Activated B cell treated with CpG ODN at 0.5 μM for 24 hours (primary cell): ENCODE results near the gene TMEFF2. TPM values are rescaled to one million over a fixed set of nuclear protein-coding genes. Genes with fewer than 3 reads are reported as not detected.

ENCODE experiments used
- ATAC-seq: fragments of 200-7000 bp; cut with Tn5 transposase; one replicate; pipeline ENCODE4 v1.10.0; 2021; ENCODE audit warnings: low read depth, mild to moderate bottlenecking, moderate library complexity
- CTCF ChIA-PET: fragments of 350-600 bp; sonication (Branson Sonifier 250); formaldehyde crosslinking; loops from one replicate; lab custom pipeline; 2021; ENCODE audit warnings: antibody characterized with exemption; lab: Charles Lee
- POLR2A ChIA-PET: fragments of 350-600 bp; sonication (Branson Sonifier 250); formaldehyde crosslinking; loops from one replicate; lab custom pipeline; 2021; ENCODE audit warnings: antibody characterized with exemption; lab: Charles Lee
- DNase-seq: peaks from one replicate; pipeline ENCODE4 v3.0.0; 2022
- H3K27ac Mint-ChIP-seq: one replicate; pipeline ENCODE4 v1.8.0; 2020; ENCODE audit warnings: mixed read lengths
- H3K27me3 Mint-ChIP-seq: one replicate; pipeline ENCODE4 v1.8.0; 2021; ENCODE audit warnings: mixed read lengths
- H3K36me3 Mint-ChIP-seq: one replicate; pipeline ENCODE4 v1.8.0; 2021; ENCODE audit warnings: low read depth, mixed read lengths
- H3K4me1 Mint-ChIP-seq: one replicate; pipeline ENCODE4 v1.8.0; 2021; ENCODE audit warnings: mixed read lengths
- H3K4me3 Mint-ChIP-seq: one replicate; pipeline ENCODE4 v1.8.0; 2020; ENCODE audit warnings: mild to moderate bottlenecking, mixed read lengths
- H3K9me3 Mint-ChIP-seq: one replicate; pipeline ENCODE4 v1.8.0; 2020; ENCODE audit warnings: mixed read lengths
- intact Hi-C: fragments of 100-400 bp; cut with micrococcal nuclease; formaldehyde crosslinking; loops from one replicate; pipeline ENCODE4 v1.15.1; 2024
- total RNA-seq: library from RNA; stranded (reverse); gene quantifications from 2 replicates; pipeline ENCODE4 v1.2.3, GENCODE V29; 2022
- TF ChIP-seq, protein P1 (sequence below): fragments of 200-600 bp; IDR thresholded peaks from one replicate; pipeline ENCODE4 v1.8.0; 2022; ENCODE audit warnings: antibody characterized with exemption, mild to moderate bottlenecking

TMEFF2 gene
- total RNA-seq, 1 donor from 2014 or later = not detected

DNA sequence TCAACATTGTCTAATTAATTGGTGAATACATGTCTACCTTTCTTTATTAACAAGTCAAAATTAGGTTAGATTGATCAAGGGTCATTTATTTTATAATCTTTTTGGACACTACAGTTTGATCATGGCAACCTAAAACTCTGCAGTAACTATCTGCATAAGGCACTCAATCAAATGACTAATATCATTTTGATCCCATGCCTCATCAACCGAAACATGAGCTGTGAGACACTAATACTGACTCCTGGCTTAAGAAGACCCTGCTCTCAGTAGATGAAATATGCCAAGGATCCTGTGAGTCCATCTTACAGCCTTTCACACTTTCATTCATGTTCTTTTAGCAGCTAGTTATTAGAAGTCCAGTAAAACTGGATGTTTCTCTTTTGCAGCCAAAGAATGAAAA, 178.5 kb downstream of the TMEFF2 start:
- TF ChIP-seq, protein P1, sequence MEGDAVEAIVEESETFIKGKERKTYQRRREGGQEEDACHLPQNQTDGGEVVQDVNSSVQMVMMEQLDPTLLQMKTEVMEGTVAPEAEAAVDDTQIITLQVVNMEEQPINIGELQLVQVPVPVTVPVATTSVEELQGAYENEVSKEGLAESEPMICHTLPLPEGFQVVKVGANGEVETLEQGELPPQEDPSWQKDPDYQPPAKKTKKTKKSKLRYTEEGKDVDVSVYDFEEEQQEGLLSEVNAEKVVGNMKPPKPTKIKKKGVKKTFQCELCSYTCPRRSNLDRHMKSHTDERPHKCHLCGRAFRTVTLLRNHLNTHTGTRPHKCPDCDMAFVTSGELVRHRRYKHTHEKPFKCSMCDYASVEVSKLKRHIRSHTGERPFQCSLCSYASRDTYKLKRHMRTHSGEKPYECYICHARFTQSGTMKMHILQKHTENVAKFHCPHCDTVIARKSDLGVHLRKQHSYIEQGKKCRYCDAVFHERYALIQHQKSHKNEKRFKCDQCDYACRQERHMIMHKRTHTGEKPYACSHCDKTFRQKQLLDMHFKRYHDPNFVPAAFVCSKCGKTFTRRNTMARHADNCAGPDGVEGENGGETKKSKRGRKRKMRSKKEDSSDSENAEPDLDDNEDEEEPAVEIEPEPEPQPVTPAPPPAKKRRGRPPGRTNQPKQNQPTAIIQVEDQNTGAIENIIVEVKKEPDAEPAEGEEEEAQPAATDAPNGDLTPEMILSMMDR = no peak
- ChIA-PET CTCF (no interaction called here), POLR2A (no interaction called here)
- Mint-ChIP-seq H3K27me3 (no peaks in the 10 kb centered on the region), H3K4me1 (no peaks in the 10 kb centered on the region), H3K4me3 (no peak overlapping the region), H3K36me3 (no peaks in the 10 kb centered on the region), H3K9me3 (no peaks in the 10 kb centered on the region), H3K27ac (no peak overlapping the region)
- no peak for ATAC-seq
- intact Hi-C loops = loop anchor here (1.0 kb wide), 1 partner anchor 12 kb away; no protein-coding TSS in a partner anchor
- no peak for DNase-seq

DNA sequence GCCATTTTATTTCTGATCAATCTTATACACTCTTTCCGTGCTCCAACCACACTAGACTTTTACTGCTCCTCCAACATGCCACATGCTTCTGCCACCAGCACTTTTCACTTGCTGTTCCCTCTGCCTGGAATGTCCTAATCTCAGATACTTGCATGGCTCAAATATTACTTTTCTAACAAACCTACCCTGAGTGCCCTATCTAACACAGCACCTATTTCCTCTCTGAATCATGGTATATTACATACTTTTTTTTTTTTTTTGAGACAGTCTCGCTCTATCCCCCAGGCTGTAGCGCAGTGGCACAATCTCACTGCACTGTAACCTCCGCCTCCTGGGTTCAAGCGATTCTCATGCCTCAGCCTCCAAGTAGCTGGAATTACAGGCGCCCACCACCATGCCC, 181.5 kb downstream of the TMEFF2 start:
- Mint-ChIP-seq H3K36me3 (no peaks in the 10 kb centered on the region), H3K4me1 (no peaks in the 10 kb centered on the region), H3K27me3 (no peaks in the 10 kb centered on the region), H3K4me3 (no peak overlapping the region), H3K27ac (no peak overlapping the region), H3K9me3 (no peaks in the 10 kb centered on the region)
- intact Hi-C loops = no loop called here
- ATAC-seq (no peak), DNase-seq (no peak)
- POLR2A ChIA-PET = no interaction called here
- TF ChIP-seq, protein P1 = no peak
- CTCF ChIA-PET = no interaction called here

DNA sequence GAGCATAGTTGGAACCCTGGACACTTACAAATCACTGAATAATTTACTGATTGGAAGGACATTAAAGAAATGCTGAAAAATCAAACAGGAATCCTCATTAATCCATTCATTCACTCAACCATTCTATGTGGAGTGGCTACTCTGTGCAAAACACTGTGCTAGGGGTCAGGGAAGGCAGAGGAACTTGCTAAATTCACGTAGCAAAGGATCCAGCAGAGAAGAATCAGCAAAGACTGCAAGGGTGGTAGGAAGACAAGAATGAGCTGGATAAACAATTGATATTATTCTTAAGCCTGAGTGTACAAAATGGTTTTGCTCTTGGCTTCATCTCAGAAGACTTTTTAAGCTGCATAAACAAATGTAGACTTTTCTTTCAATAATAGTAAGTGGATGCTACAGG, 183.5 kb downstream of the TMEFF2 start:
- ChIA-PET CTCF (no interaction called here), POLR2A (no interaction called here)
- intact Hi-C loops = no loop called here
- no peak overlapping the region for H3K4me3 Mint-ChIP-seq
- DNase-seq = no peak
- no peak overlapping the region for H3K27ac Mint-ChIP-seq
- H3K4me1 Mint-ChIP-seq = no peaks in the 10 kb centered on the region
- ATAC-seq = no peak
- H3K36me3 Mint-ChIP-seq = no peaks in the 10 kb centered on the region
- no peaks in the 10 kb centered on the region for H3K27me3 Mint-ChIP-seq
- TF ChIP-seq, protein P1 = no peak
- H3K9me3 Mint-ChIP-seq = no peaks in the 10 kb centered on the region

DNA sequence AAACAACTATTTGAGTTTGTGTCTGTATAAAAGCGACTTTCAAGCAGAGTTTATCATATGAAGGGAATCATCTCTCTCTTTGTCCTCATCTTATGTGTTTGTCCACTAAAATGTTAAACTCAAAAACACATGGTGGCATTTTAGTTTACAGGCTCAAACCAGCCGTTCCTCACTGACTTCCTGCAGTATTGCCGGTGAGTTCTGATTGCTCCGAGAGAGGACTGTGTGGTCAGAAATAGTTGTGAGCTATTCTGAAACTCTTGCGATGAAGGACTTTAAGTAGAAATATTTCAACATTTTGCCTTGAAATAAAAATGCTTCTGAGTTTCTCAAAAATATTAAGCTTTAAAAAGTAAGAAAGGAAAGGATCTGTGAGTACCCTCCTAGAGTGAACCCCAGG, 184.7 kb downstream of the TMEFF2 start:
- TF ChIP-seq, protein P1 = no peak
- no peaks in the 10 kb centered on the region for H3K27me3 Mint-ChIP-seq
- no peak for ATAC-seq
- no peak overlapping the region for H3K27ac Mint-ChIP-seq
- POLR2A ChIA-PET = no interaction called here
- H3K4me3 Mint-ChIP-seq = no peak overlapping the region
- no peaks in the 10 kb centered on the region for H3K36me3 Mint-ChIP-seq
- no peaks in the 10 kb centered on the region for H3K9me3 Mint-ChIP-seq
- intact Hi-C loops = no loop called here
- no peaks in the 10 kb centered on the region for H3K4me1 Mint-ChIP-seq
- CTCF ChIA-PET = no interaction called here
- DNase-seq = no peak

- intact Hi-C loops = no loop called here
- ATAC-seq = no peak
- no peaks in the 10 kb centered on the region for H3K27me3 Mint-ChIP-seq
Observed at GRCh38 chr2:192007581-192008228, 187.0 kb downstream of the TMEFF2 start.

More at GRCh38 chr2:192007581-192008228, 187.0 kb downstream of the TMEFF2 start:
- ChIA-PET CTCF (no interaction called here), POLR2A (no interaction called here)
- Mint-ChIP-seq H3K27ac (no peak overlapping the region), H3K36me3 (no peaks in the 10 kb centered on the region), H3K4me3 (no peak overlapping the region), H3K4me1 (no peaks in the 10 kb centered on the region), H3K9me3 (no peaks in the 10 kb centered on the region)
- TF ChIP-seq, protein P1 = no peak
- DNase-seq = no peak
